Stimulated activated naive CD8-positive, alpha-beta T cell treated with anti-CD3 and anti-CD28 coated beads, Interleukin-15, amount 100 ng/mL, for 72 hours (primary cell): Measurements from ENCODE around the gene RSPO3.
A peak's percentile ranks its signal among the peaks of the same experiment; 100 is the strongest.

Experiments used
- ATAC-seq: fragments of 150-1000 bp; cut with Tn5 transposase; 2 replicates; pipeline ENCODE4 v1.10.0; 2021; ENCODE audit warnings: mild to moderate bottlenecking, moderate library complexity
- DNase-seq, 2 donors: peaks; one replicate each; pipeline ENCODE4 v3.0.0; 2021 to 2022
- H3K27ac Mint-ChIP-seq, 2 donors: one replicate each; pipeline ENCODE4 v1.8.0; 2022; ENCODE audit warnings: mild to moderate bottlenecking in 2 of 2, mixed read lengths in 2 of 2, moderate library complexity in 2 of 2
- H3K27me3 Mint-ChIP-seq: one replicate; pipeline ENCODE4 v1.8.0; 2022; ENCODE audit warnings: mixed read lengths
- H3K4me1 Mint-ChIP-seq: one replicate; pipeline ENCODE4 v1.8.0; 2022; ENCODE audit warnings: mild to moderate bottlenecking, mixed read lengths
- H3K4me3 Mint-ChIP-seq, 2 donors: one replicate each; pipeline ENCODE4 v1.8.0; 2022; ENCODE audit warnings: mild to moderate bottlenecking in 2 of 2, mixed read lengths in 2 of 2, moderate library complexity in 1 of 2
- H3K9me3 Mint-ChIP-seq, 2 donors: one replicate each; pipeline ENCODE4 v1.8.0; 2022; ENCODE audit warnings: mixed read lengths in 2 of 2

Gene RSPO3

GRCh38 chr6:127100510-127101140, 17.8 kb upstream of the RSPO3 start:
- Mint-ChIP-seq H3K4me3 (no peak overlapping the region), H3K27me3 (no peaks in the 10 kb centered on the region), H3K9me3 (no peaks in the 10 kb centered on the region), H3K27ac (no peak overlapping the region), H3K4me1 (no peaks in the 10 kb centered on the region)
- DNase-seq (no peak), ATAC-seq (no peak)

GRCh38 chr6:127102299-127102698, 16.2 kb upstream of the RSPO3 start:
- Mint-ChIP-seq H3K9me3 (no peaks in the 10 kb centered on the region), H3K4me3 (no peak overlapping the region), H3K4me1 (no peaks in the 10 kb centered on the region), H3K27ac (no peak overlapping the region), H3K27me3 (peaks cover 6% of the 10 kb centered on the region)
- ATAC-seq: no peak
- DNase-seq: no peak

GRCh38 chr6:127102859-127103258, 15.6 kb upstream of the RSPO3 start:
- H3K27ac Mint-ChIP-seq: no peak overlapping the region
- DNase-seq (no peak), ATAC-seq (no peak)
- H3K4me1 Mint-ChIP-seq: no peaks in the 10 kb centered on the region
- H3K4me3 Mint-ChIP-seq: no peak overlapping the region
- no peaks in the 10 kb centered on the region for H3K9me3 Mint-ChIP-seq
- peaks cover 11% of the 10 kb centered on the region for H3K27me3 Mint-ChIP-seq

GRCh38 chr6:127103482-127103881, 15.0 kb upstream of the RSPO3 start:
- no peaks in the 10 kb centered on the region for H3K9me3 Mint-ChIP-seq
- peaks cover 16% of the 10 kb centered on the region for H3K27me3 Mint-ChIP-seq
- H3K4me1 Mint-ChIP-seq: no peaks in the 10 kb centered on the region
- ATAC-seq (no peak), DNase-seq (no peak)
- H3K27ac Mint-ChIP-seq: no peak overlapping the region
- no peak overlapping the region for H3K4me3 Mint-ChIP-seq

GRCh38 chr6:127107916-127108315, 10.6 kb upstream of the RSPO3 start:
- Mint-ChIP-seq H3K4me1 (no peaks in the 10 kb centered on the region), H3K27ac (no peak overlapping the region), H3K9me3 (no peaks in the 10 kb centered on the region), H3K4me3 (no peak overlapping the region), H3K27me3 (peaks cover 28% of the 10 kb centered on the region)
- ATAC-seq (no peak), DNase-seq (no peak)

GRCh38 chr6:127110712-127111111, 7.8 kb upstream of the RSPO3 start:
- ATAC-seq (no peak), DNase-seq (no peak)
- Mint-ChIP-seq H3K27me3 (peaks cover 38% of the 10 kb centered on the region), H3K27ac (no peak overlapping the region), H3K9me3 (no peaks in the 10 kb centered on the region), H3K4me3 (no peak overlapping the region), H3K4me1 (no peaks in the 10 kb centered on the region)

- Mint-ChIP-seq H3K27ac (no peak overlapping the region), H3K27me3 (peaks cover 46% of the 10 kb centered on the region), H3K4me3 (no peak overlapping the region), H3K4me1 (no peaks in the 10 kb centered on the region), H3K9me3 (no peaks in the 10 kb centered on the region)
- ATAC-seq: peak; percentile 9
- no peak for DNase-seq
Measured at GRCh38 chr6:127111526-127111925, 6.9 kb upstream of the RSPO3 start.

- no peak overlapping the region for H3K27ac Mint-ChIP-seq
- peaks cover 58% of the 10 kb centered on the region for H3K27me3 Mint-ChIP-seq
- no peak for ATAC-seq
- no peak overlapping the region for H3K4me3 Mint-ChIP-seq
- no peak for DNase-seq
- H3K9me3 Mint-ChIP-seq: no peaks in the 10 kb centered on the region
- H3K4me1 Mint-ChIP-seq: peaks cover 20% of the 10 kb centered on the region
Measured at GRCh38 chr6:127114214-127114760, 4.2 kb upstream of the RSPO3 start.

- H3K27me3 Mint-ChIP-seq: peaks cover 66% of the 10 kb centered on the region
- no peak for ATAC-seq
Measured at GRCh38 chr6:127115084-127115655, 3.3 kb upstream of the RSPO3 start.

GRCh38 chr6:127115746-127116145, 2.7 kb upstream of the RSPO3 start:
- Mint-ChIP-seq H3K27ac (no peak overlapping the region), H3K27me3 (peaks cover 71% of the 10 kb centered on the region)
- ATAC-seq: no peak

More at GRCh38 chr6:127115084-127115655, 3.3 kb upstream of the RSPO3 start:
- H3K4me3 Mint-ChIP-seq: no peak overlapping the region
- peaks cover 26% of the 10 kb centered on the region for H3K4me1 Mint-ChIP-seq
- no peak for DNase-seq
- H3K9me3 Mint-ChIP-seq: no peaks in the 10 kb centered on the region
- no peak overlapping the region for H3K27ac Mint-ChIP-seq

GRCh38 chr6:127117979-127118297, 533 bp upstream of the RSPO3 start:
- DNase-seq: no peak

More at GRCh38 chr6:127115746-127116145, 2.7 kb upstream of the RSPO3 start:
- DNase-seq: no peak
- no peak overlapping the region for H3K4me3 Mint-ChIP-seq
- H3K4me1 Mint-ChIP-seq: peaks cover 32% of the 10 kb centered on the region
- H3K9me3 Mint-ChIP-seq: no peaks in the 10 kb centered on the region

GRCh38 chr6:127119102-127120022, 891 bp downstream of the RSPO3 start:
- peak; percentile 25 to 31 for DNase-seq
- Mint-ChIP-seq H3K4me3 (peak overlapping the region; percentile 77 to 87), H3K4me1 (peaks cover 40% of the 10 kb centered on the region), H3K27ac (no peak overlapping the region), H3K27me3 (peaks cover 70% of the 10 kb centered on the region), H3K9me3 (no peaks in the 10 kb centered on the region)
- peak; percentile 40 for ATAC-seq

More at GRCh38 chr6:127117979-127118297, 533 bp upstream of the RSPO3 start:
- no peak for ATAC-seq
- Mint-ChIP-seq H3K27me3 (peaks cover 71% of the 10 kb centered on the region), H3K9me3 (no peaks in the 10 kb centered on the region), H3K27ac (no peak overlapping the region), H3K4me1 (peaks cover 40% of the 10 kb centered on the region), H3K4me3 (peak overlapping the region; percentile 59 to 64)

GRCh38 chr6:127120023-127120786, 1.7 kb downstream of the RSPO3 start:
- Mint-ChIP-seq H3K27ac (no peak overlapping the region), H3K27me3 (peaks cover 64% of the 10 kb centered on the region), H3K4me3 (peak overlapping the region; percentile 63 to 76), H3K9me3 (no peaks in the 10 kb centered on the region), H3K4me1 (peaks cover 40% of the 10 kb centered on the region)
- ATAC-seq: peak; percentile 13
- DNase-seq: peak in 1 of 2 donors; percentile 10

GRCh38 chr6:127120787-127121636, 2.5 kb downstream of the RSPO3 start:
- Mint-ChIP-seq H3K4me3 (peak overlapping the region; percentile 47 to 76), H3K9me3 (no peaks in the 10 kb centered on the region), H3K27me3 (peaks cover 59% of the 10 kb centered on the region), H3K4me1 (peaks cover 40% of the 10 kb centered on the region), H3K27ac (no peak overlapping the region)
- peak; percentile 84 for ATAC-seq
- DNase-seq: peak; percentile 68 to 80
